Measurements from ENCODE around the gene MXRA8. TPM values are rescaled to one million over a fixed set of nuclear protein-coding genes. Genes with fewer than 3 reads are reported as not detected.
"Not testable (repeated sequence)": the region's sequence is repeated elsewhere in the genome, so short reads cannot be mapped to it uniquely, and the experiment has no call there.

The MXRA8 gene
- total RNA-seq, 1 donor from 2014 or later, result 106 TPM

GRCh38 chr1:1370771-1371300 lies 12.5 kb upstream of the MXRA8 start:
- no peak for DNase-seq (ENCODE audit: low read depth)

GRCh38 chr1:1370094-1370493 lies 11.7 kb upstream of the MXRA8 start:
- DNase-seq (ENCODE audit: low read depth); H3K36me3 ChIP-seq (ENCODE audit: control insufficient read depth, insufficient read depth, low read length); H3K4me3 ChIP-seq (ENCODE audit: low read depth, low read length); H3K27me3 ChIP-seq (ENCODE audit: control insufficient read depth, insufficient read depth, low read length): not testable (repeated sequence)

More at GRCh38 chr1:1370771-1371300, 12.5 kb upstream of the MXRA8 start:
- TF ChIP-seq, protein P1, sequence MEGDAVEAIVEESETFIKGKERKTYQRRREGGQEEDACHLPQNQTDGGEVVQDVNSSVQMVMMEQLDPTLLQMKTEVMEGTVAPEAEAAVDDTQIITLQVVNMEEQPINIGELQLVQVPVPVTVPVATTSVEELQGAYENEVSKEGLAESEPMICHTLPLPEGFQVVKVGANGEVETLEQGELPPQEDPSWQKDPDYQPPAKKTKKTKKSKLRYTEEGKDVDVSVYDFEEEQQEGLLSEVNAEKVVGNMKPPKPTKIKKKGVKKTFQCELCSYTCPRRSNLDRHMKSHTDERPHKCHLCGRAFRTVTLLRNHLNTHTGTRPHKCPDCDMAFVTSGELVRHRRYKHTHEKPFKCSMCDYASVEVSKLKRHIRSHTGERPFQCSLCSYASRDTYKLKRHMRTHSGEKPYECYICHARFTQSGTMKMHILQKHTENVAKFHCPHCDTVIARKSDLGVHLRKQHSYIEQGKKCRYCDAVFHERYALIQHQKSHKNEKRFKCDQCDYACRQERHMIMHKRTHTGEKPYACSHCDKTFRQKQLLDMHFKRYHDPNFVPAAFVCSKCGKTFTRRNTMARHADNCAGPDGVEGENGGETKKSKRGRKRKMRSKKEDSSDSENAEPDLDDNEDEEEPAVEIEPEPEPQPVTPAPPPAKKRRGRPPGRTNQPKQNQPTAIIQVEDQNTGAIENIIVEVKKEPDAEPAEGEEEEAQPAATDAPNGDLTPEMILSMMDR (IDR thresholded peaks at IDR 0.05; ENCODE audit: insufficient read depth, low read length, poor library complexity, severe bottlenecking), result no peak
- Histone ChIP-seq H3K4me3 (ENCODE audit: low read depth, low read length) (no peak overlapping the region), H3K36me3 (ENCODE audit: control insufficient read depth, insufficient read depth, low read length) (no peaks in the 10 kb centered on the region), H3K27me3 (ENCODE audit: control insufficient read depth, insufficient read depth, low read length) (no peaks in the 10 kb centered on the region)

- TF ChIP-seq, protein P1 (IDR thresholded peaks at IDR 0.05; ENCODE audit: insufficient read depth, low read length, poor library complexity, severe bottlenecking), result no peak
- Histone ChIP-seq H3K36me3 (ENCODE audit: control insufficient read depth, insufficient read depth, low read length) (no peaks in the 10 kb centered on the region), H3K4me3 (ENCODE audit: low read depth, low read length) (no peak overlapping the region), H3K27me3 (ENCODE audit: control insufficient read depth, insufficient read depth, low read length) (no peaks in the 10 kb centered on the region)
- DNase-seq (ENCODE audit: low read depth), result no peak
These were observed 9.0 kb upstream of the MXRA8 start for GRCh38 chr1:1367315-1367714.

GRCh38 chr1:1366699-1367066 lies 8.3 kb upstream of the MXRA8 start:
- Histone ChIP-seq H3K27me3 (ENCODE audit: control insufficient read depth, insufficient read depth, low read length) (no peaks in the 10 kb centered on the region), H3K36me3 (ENCODE audit: control insufficient read depth, insufficient read depth, low read length) (no peaks in the 10 kb centered on the region), H3K4me3 (ENCODE audit: low read depth, low read length) (no peak overlapping the region)
- DNase-seq (ENCODE audit: low read depth), result no peak
- TF ChIP-seq, protein P1 (IDR thresholded peaks at IDR 0.05; ENCODE audit: insufficient read depth, low read length, poor library complexity, severe bottlenecking), result no peak

DNA sequence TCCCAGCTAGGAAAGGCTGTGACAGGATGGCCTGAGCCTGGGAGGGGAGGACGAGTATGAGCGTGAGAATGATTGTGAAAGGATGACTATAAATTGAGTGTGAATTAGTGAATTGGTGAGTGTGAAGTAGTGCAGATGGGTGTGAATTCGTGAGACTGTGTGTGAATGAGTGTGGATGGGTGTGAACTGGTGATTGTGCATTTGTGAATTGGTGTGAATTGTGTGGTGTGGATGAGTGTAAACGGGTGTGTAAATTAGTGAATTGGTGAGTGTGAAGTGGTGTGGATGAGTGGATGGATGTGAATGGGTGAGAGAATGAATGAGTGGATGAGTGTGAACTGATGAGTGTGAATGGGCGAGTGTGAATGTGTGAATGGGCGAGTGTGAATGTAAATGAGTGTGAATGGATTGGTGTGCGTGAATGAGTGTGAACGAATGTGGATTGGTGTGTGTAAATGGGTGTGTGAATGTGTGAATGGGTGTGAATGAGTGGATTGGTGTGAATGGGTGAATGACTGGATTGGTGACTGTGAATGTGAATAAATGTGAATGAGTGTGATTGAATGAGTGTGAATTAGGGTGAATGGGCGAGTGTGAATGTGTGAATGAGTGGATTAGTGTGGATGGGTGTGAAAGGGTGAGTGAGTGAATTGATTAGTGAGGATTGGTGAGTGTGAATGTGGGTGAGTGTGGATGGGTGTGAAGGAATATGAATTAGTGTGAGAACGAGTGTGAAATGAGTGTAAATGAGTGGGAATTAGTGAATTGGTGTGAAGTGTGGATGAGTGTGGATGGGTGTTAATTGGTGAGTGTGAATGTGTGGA lies 7.7 kb upstream of the MXRA8 start:
- Histone ChIP-seq H3K27me3 (ENCODE audit: control insufficient read depth, insufficient read depth, low read length) (no peaks in the 10 kb centered on the region), H3K4me3 (ENCODE audit: low read depth, low read length) (no peak overlapping the region), H3K36me3 (ENCODE audit: control insufficient read depth, insufficient read depth, low read length) (no peaks in the 10 kb centered on the region)
- TF ChIP-seq, protein P1 (IDR thresholded peaks at IDR 0.05; ENCODE audit: insufficient read depth, low read length, poor library complexity, severe bottlenecking), result no peak
- no peak for DNase-seq (ENCODE audit: low read depth)

DNA sequence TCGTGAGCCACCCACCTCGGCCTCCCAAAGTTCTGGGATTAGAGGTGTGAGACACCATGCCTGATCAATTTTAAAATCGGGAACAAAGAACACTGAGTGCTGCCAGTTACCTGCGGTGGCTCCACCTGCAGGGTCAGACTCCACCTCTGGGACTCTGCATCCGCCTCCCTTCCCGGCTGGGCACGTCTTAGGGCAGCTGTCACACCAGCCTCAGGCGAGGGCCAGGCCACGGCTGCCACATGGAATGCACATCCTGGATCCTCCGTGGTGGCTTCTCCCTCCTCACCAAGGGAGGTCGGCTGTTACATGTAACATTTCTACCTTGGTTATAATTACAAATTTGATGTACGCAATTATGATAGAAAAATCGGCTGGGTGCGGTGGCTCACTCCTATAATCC lies 5.9 kb upstream of the MXRA8 start:
- Histone ChIP-seq H3K27me3 (ENCODE audit: control insufficient read depth, insufficient read depth, low read length) (no peaks in the 10 kb centered on the region), H3K4me3 (ENCODE audit: low read depth, low read length) (no peak overlapping the region), H3K36me3 (ENCODE audit: control insufficient read depth, insufficient read depth, low read length) (no peaks in the 10 kb centered on the region)
- TF ChIP-seq, protein P1 (IDR thresholded peaks at IDR 0.05; ENCODE audit: insufficient read depth, low read length, poor library complexity, severe bottlenecking), result no peak
- no peak for DNase-seq (ENCODE audit: low read depth)
